Measurements from ENCODE around the gene HNF1A.

HNF1A gene

DNA sequence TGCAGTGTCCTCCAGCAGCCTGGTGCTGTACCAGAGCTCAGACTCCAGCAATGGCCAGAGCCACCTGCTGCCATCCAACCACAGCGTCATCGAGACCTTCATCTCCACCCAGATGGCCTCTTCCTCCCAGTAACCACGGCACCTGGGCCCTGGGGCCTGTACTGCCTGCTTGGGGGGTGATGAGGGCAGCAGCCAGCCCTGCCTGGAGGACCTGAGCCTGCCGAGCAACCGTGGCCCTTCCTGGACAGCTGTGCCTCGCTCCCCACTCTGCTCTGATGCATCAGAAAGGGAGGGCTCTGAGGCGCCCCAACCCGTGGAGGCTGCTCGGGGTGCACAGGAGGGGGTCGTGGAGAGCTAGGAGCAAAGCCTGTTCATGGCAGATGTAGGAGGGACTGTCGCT is 22.7 kb downstream of the HNF1A start:
- no peak overlapping the region for H3K4me3 ChIP-seq (ENCODE audit: low read depth, low read length)
- no peak for DNase-seq (ENCODE audit: low read depth)
- TF ChIP-seq, protein P1, sequence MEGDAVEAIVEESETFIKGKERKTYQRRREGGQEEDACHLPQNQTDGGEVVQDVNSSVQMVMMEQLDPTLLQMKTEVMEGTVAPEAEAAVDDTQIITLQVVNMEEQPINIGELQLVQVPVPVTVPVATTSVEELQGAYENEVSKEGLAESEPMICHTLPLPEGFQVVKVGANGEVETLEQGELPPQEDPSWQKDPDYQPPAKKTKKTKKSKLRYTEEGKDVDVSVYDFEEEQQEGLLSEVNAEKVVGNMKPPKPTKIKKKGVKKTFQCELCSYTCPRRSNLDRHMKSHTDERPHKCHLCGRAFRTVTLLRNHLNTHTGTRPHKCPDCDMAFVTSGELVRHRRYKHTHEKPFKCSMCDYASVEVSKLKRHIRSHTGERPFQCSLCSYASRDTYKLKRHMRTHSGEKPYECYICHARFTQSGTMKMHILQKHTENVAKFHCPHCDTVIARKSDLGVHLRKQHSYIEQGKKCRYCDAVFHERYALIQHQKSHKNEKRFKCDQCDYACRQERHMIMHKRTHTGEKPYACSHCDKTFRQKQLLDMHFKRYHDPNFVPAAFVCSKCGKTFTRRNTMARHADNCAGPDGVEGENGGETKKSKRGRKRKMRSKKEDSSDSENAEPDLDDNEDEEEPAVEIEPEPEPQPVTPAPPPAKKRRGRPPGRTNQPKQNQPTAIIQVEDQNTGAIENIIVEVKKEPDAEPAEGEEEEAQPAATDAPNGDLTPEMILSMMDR (IDR thresholded peaks at IDR 0.05; ENCODE audit: insufficient read depth, low read depth, low read length, missing control alignments): no peak

DNA sequence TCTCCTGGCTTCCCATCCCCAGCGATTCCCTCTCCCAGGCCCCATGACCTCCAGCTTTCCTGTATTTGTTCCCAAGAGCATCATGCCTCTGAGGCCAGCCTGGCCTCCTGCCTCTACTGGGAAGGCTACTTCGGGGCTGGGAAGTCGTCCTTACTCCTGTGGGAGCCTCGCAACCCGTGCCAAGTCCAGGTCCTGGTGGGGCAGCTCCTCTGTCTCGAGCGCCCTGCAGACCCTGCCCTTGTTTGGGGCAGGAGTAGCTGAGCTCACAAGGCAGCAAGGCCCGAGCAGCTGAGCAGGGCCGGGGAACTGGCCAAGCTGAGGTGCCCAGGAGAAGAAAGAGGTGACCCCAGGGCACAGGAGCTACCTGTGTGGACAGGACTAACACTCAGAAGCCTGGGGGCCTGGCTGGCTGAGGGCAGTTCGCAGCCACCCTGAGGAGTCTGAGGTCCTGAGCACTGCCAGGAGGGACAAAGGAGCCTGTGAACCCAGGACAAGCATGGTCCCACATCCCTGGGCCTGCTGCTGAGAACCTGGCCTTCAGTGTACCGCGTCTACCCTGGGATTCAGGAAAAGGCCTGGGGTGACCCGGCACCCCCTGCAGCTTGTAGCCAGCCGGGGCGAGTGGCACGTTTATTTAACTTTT is 23.6 kb downstream of the HNF1A start:
- H3K4me3 ChIP-seq (ENCODE audit: low read depth, low read length): no peak overlapping the region
- DNase-seq (ENCODE audit: low read depth): no peak
- TF ChIP-seq, protein P1 (IDR thresholded peaks at IDR 0.05; ENCODE audit: insufficient read depth, low read depth, low read length, missing control alignments): no peak

DNA sequence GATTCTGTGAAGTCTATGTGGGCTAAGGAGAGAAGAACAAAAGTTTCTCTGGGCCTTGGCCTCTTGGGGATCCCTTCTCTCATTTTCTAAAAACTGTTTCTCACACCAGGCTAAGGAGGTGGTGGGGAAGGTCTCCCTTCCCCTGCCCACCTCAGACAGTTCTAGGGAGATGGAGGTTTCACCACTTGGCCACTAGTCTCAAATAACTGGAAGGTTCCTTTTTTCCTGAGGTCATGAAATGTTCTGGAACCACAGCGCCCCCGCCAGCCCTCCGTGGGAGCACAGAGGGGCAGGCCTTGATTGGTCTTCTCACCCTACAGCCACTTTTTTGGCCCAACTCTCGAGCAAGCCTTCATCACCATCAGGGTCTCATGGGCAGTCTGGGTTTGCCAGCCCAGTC is 25.3 kb downstream of the HNF1A start:
- TF ChIP-seq, protein P1 (IDR thresholded peaks at IDR 0.05; ENCODE audit: insufficient read depth, low read depth, low read length, missing control alignments): no peak
- no peak overlapping the region for H3K4me3 ChIP-seq (ENCODE audit: low read depth, low read length)
- DNase-seq (ENCODE audit: low read depth): no peak

DNA sequence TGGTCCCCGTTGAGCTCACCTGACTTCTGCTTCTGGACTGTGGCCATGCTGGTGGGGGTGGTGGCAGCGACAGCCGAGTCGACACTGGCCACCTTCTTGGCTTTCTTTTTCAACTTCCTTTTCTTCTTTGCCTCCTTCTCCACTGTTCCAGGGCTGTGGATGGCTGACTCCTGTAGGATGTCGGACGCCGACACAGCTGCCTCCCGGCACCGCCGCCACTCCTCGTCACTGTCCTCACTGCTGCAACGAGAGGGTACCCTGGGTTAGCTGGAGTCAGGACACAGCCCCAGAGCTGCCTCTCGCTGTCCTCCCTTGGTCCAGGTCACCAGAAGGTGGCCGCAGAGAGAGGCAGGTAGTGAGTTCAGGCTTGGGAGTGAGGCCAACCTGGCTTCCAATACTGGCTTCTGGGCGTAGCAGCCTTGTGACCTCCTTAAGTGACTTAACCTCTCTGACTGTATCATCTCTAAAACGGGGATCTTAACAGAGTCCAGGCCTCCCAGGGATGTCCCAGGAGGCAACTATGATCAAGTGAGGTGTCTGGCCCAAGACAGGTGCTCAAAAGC is 26.0 kb downstream of the HNF1A start:
- TF ChIP-seq, protein P1 (IDR thresholded peaks at IDR 0.05; ENCODE audit: insufficient read depth, low read depth, low read length, missing control alignments): no peak
- no peak overlapping the region for H3K4me3 ChIP-seq (ENCODE audit: low read depth, low read length)
- no peak for DNase-seq (ENCODE audit: low read depth)

DNA sequence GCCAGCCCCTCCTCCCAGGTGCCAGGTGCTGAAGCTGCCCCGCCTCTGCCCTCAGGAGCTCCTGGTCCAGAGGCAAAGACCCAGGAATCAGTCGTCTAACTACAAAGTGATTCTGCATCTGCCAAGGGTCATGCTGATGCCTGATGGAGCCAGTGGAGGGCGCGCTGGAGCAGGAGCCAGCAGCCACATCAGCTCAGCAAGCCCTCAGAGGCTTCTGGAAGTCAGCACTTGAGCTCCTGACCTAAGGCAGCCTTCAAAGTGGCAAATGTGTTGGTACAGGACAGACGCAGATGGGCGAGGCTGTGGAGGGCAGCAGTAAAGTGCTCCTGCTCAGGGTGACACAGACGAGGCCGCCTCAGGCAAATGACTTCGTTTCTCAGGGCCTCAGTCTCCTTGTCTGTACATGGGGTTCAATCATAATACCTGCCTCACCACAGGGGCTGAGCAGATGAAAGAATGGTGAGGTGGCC is 27.0 kb downstream of the HNF1A start:
- peak; percentile 60 for DNase-seq (ENCODE audit: low read depth)
- TF ChIP-seq, protein P1 (IDR thresholded peaks at IDR 0.05; ENCODE audit: insufficient read depth, low read depth, low read length, missing control alignments): peak; percentile 74
- no peak overlapping the region for H3K4me3 ChIP-seq (ENCODE audit: low read depth, low read length)

DNA sequence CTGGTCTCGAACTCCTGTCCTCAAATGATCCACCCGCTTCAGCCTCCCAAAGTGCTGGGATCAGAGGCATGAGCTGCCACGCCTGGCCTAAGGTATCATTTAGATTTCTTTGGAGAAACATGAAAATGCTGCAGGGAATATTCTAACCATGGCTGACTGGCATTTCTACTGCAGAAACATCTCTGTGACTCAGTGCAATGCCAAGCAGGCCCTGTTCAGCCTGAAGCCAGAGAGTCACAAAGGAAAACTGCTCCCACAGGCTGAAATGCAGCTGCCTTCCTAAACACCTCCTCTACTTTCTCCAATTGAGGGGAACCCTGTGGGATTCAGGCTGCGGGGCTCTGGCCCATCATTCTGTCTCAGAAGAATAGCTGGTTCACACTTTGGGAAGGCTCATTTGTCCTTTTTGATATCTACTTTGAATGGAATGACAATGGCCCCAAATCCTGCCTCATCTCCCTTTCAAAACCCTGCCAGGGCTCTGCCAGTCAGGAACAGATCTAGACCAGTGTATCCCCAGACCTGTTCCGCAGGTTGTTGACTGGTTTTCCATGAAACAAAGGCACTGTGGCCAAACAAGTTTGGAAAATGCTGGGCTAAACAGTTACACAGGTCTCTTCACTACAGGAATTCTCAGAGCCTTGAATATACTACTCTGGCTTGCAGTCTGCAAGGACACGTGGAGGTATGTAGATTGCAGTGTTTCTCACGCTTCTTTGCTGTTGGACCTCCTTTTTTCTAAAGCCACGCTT is 30.2 kb downstream of the HNF1A start:
- TF ChIP-seq, protein P1 (IDR thresholded peaks at IDR 0.05; ENCODE audit: insufficient read depth, low read depth, low read length, missing control alignments): no peak
- H3K4me3 ChIP-seq (ENCODE audit: low read depth, low read length): no peak overlapping the region
- DNase-seq (ENCODE audit: low read depth): no peak

Data from GM12865 (cell line).